GM12878 (cell line): Measurements from ENCODE around the gene EXOC4. TPM values are rescaled to one million over a fixed set of nuclear protein-coding genes. Genes with fewer than 3 reads are reported as not detected.

Experiments used
- ATAC-seq: fragments of 200-7000 bp; cut with Tn5 transposase; 3 replicates; pipeline ENCODE4 v1.9.1; 2020; ENCODE audit warnings: mild to moderate bottlenecking, moderate library complexity
- BruUV-seq: library from RNA; stranded (reverse); fragments of 400-500 nt; replicated peaks from 2 replicates; lab custom pipeline; 2021; lab: Mats Ljungman, UMichigan
- CTCF ChIA-PET: fragments of 300-600 bp; sonication (Branson Sonifier 250); formaldehyde crosslinking; extraction: SDS; loops from one replicate; lab custom pipeline; 2021; ENCODE audit warnings: inconsistent platforms; lab: Yijun Ruan, JAX
- POLR2A ChIA-PET: fragments of 350-600 bp; formaldehyde crosslinking; extraction: SDS; loops from one replicate; lab custom pipeline; 2021; ENCODE audit warnings: inconsistent platforms; lab: Charles Lee
- RAD21 ChIA-PET: fragments of 300-600 bp; sonication (Branson Sonifier 250); formaldehyde crosslinking; loops from one replicate; lab custom pipeline; 2023; ENCODE audit warnings: antibody characterized with exemption; ENCODE audit not compliant: unreplicated experiment; lab: Charles Lee
- SMC1A ChIA-PET: fragments of 300-600 bp; sonication (Branson Sonifier 250); formaldehyde crosslinking; loops from one replicate; lab custom pipeline; 2023; ENCODE audit not compliant: unreplicated experiment, uncharacterized antibody; lab: Charles Lee
- DNase-seq: peaks from one replicate; pipeline ENCODE4 v3.0.0-alpha.2; 2011; ENCODE audit warnings: low read depth, low spot score
- FAIRE-seq: peaks from 3 replicates; lab custom pipeline; 2011; peaks lifted over from hg19 to GRCh38; lab: Jason Lieb, UNC
- H2AFZ ChIP-seq: 2 replicates; pipeline ENCODE4 v1.6.0; 2011; ENCODE audit warnings: low read depth, low read length, control low read depth; ENCODE audit not compliant: control insufficient read depth
- H3K27ac ChIP-seq: 2 replicates; pipeline ENCODE4 v1.5.1; 2011; ENCODE audit warnings: control low read depth; ENCODE audit not compliant: control insufficient read depth, insufficient read depth
- H3K27me3 ChIP-seq, 2 experiments: replicated peaks in 1 of 2; 2 replicates each; pipeline versions ENCODE4 v1.6.0 to v1.6.1; 2011; ENCODE audit warnings: low read length in 1 of 2; ENCODE audit not compliant: control insufficient read depth in 2 of 2, insufficient read depth in 2 of 2
- H3K36me3 ChIP-seq, 2 experiments: 2 replicates each; pipeline ENCODE4 v1.5.1; 2011; ENCODE audit warnings: low read length in 1 of 2; ENCODE audit not compliant: control insufficient read depth in 2 of 2, insufficient read depth in 2 of 2
- H3K4me1 ChIP-seq: 2 replicates; pipeline ENCODE4 v1.6.1; 2011; ENCODE audit warnings: mild to moderate bottlenecking, low read length, moderate library complexity, mixed read lengths; ENCODE audit not compliant: control insufficient read depth, insufficient read depth
- H3K4me2 ChIP-seq: 2 replicates; pipeline ENCODE4 v1.6.0; 2011; ENCODE audit warnings: control low read depth; ENCODE audit not compliant: control insufficient read depth, insufficient read depth
- H3K4me3 ChIP-seq: fragments of 200-600 bp; sonication (generic); 2 replicates; pipeline ENCODE4 v1.5.1; 2016
- H3K79me2 ChIP-seq: 2 replicates; pipeline ENCODE4 v1.6.0; 2011; ENCODE audit warnings: low read length; ENCODE audit not compliant: control insufficient read depth, insufficient read depth
- H3K9ac ChIP-seq: 2 replicates; pipeline ENCODE4 v1.8.0; 2011; ENCODE audit warnings: low read length, control low read depth, mixed read lengths; ENCODE audit not compliant: control insufficient read depth, insufficient read depth
- H3K9me3 ChIP-seq: replicated peaks from 3 replicates; pipeline ENCODE4 v1.5.1; 2011; ENCODE audit warnings: mild to moderate bottlenecking, low read length; ENCODE audit not compliant: control insufficient read depth, insufficient read depth
- H4K20me1 ChIP-seq: 2 replicates; pipeline ENCODE4 v1.6.0; 2011; ENCODE audit not compliant: control insufficient read depth, insufficient read depth
- ATF7 ChIP-seq: fragments of 450-650 bp; IDR thresholded peaks from 2 replicates; pipeline ENCODE4 v1.6.1; 2016; ENCODE audit warnings: low read depth, mild to moderate bottlenecking
- BHLHE40 ChIP-seq, 2 experiments: fragments of 450-650 bp in 1 of 2; IDR thresholded peaks; 2 replicates each; pipeline ENCODE4 v1.6.1; 2011 to 2017; ENCODE audit warnings: low read depth in 2 of 2, borderline replicate concordance in 1 of 2, improper control_type of control experiment in 1 of 2, low read length in 1 of 2, mild to moderate bottlenecking in 1 of 2
- IKZF2 ChIP-seq, 2 experiments: fragments of 450-650 bp; IDR thresholded peaks; 2 replicates each; pipeline ENCODE4 v1.6.1; 2017; ENCODE audit warnings: mild to moderate bottlenecking in 2 of 2, moderate library complexity in 2 of 2
- MEF2B ChIP-seq: fragments of 450-650 bp; IDR thresholded peaks from 2 replicates; pipeline ENCODE4 v1.6.1; 2018; ENCODE audit warnings: mild to moderate bottlenecking, moderate library complexity; ENCODE audit not compliant: partially characterized antibody, poor library complexity, severe bottlenecking
- MTA2 ChIP-seq: fragments of 450-650 bp; IDR thresholded peaks from 2 replicates; pipeline ENCODE4 v1.6.1; 2016; ENCODE audit warnings: low read depth, mild to moderate bottlenecking, moderate library complexity
- NBN ChIP-seq: fragments of 450-650 bp; IDR thresholded peaks from 2 replicates; pipeline ENCODE4 v1.6.1; 2016
- RAD21 ChIP-seq: IDR thresholded peaks from 2 replicates; pipeline ENCODE4 v1.6.1; 2011; ENCODE audit warnings: mild to moderate bottlenecking, low read depth, low read length, moderate library complexity; ENCODE audit not compliant: insufficient read depth
- SPI1 ChIP-seq: IDR thresholded peaks from 2 replicates; pipeline ENCODE4 v1.6.1; 2011; ENCODE audit warnings: low read depth, mild to moderate bottlenecking, low read length, moderate library complexity, borderline replicate concordance; ENCODE audit not compliant: insufficient read depth
- ZNF217 ChIP-seq: fragments of 450-650 bp; IDR thresholded peaks from 2 replicates; pipeline ENCODE4 v1.6.1; 2017; ENCODE audit warnings: antibody characterized with exemption, mild to moderate bottlenecking
- ZNF24 ChIP-seq: fragments of 450-650 bp; IDR thresholded peaks from 2 replicates; pipeline ENCODE4 v1.6.1; 2017; ENCODE audit warnings: antibody characterized with exemption, mild to moderate bottlenecking
- WGBS: methylation state at CpG from one replicate; pipeline ENCODE4 v1.1.6; 2016; ENCODE audit warnings: low lambda C conversion rate; ENCODE audit not compliant: insufficient replicate concordance, insufficient coverage; ENCODE audit errors: missing lambda C conversion rate; 5-methylcytosine and 5-hydroxymethylcytosine counted together
- in situ Hi-C: fragments of 300-500 bp; cut with MboI; formaldehyde crosslinking; loops from 9 replicates; pipeline ENCODE4 v1.14.3; 2018; ENCODE audit warnings: mixed read lengths
- intact Hi-C: fragments of 100-400 bp; cut with micrococcal nuclease; formaldehyde crosslinking; loops from one replicate; pipeline ENCODE4 v1.14.2; 2022; ENCODE audit not compliant: unreplicated experiment
- polyA plus RNA-seq, 11 experiments: library from polyadenylated mRNA; depleted of rRNA in 4 of 11; unstranded in 6 of 11; stranded (reverse) in 5 of 11; fragments of >200 nt; fragmentation: Nextera tagmentation in 4 of 11; fragmentation: Illumina TruSeq in 1 of 11; extraction: Ambion mirVana in 4 of 11; extraction: Trizol in 1 of 11; gene quantifications; 1 replicate in 1 of 11; 2 replicates in 10 of 11; pipeline versions ENCODE4 v1.2.1 to v1.2.3, GENCODE V29; 2011 to 2016; ENCODE audit warnings: inconsistent platforms in 2 of 11, missing spikeins in 2 of 11, low read depth in 1 of 11
- total RNA-seq, 4 experiments: library from RNA; depleted of rRNA in 3 of 4; stranded (reverse); fragments of >200 nt in 3 of 4; fragmentation: Illumina TruSeq in 1 of 4; extraction: Trizol in 1 of 4; gene quantifications; 2 replicates each; pipeline versions ENCODE4 v1.2.1 to v1.2.3, GENCODE V29; 2013 to 2021
- TF ChIP-seq, protein P1 (sequence below), 3 experiments: IDR thresholded peaks in 2 of 3; conservative IDR thresholded peaks in 1 of 3; 2 replicates each; pipeline ENCODE4 v1.5.1; 2011; ENCODE audit warnings: low read depth in 3 of 3, low read length in 3 of 3, mild to moderate bottlenecking in 3 of 3, control low read depth in 2 of 3, moderate library complexity in 2 of 3, inconsistent platforms in 1 of 3, mixed read lengths in 1 of 3; ENCODE audit not compliant: control insufficient read depth in 2 of 3, insufficient read depth in 1 of 3; ENCODE audit errors: extremely low read depth in 1 of 3
- TF ChIP-seq, protein P2 (sequence below): fragments of 450-650 bp; IDR thresholded peaks from 2 replicates; pipeline ENCODE4 v1.6.1; 2017; ENCODE audit warnings: mild to moderate bottlenecking, low read depth, inconsistent platforms; ENCODE audit not compliant: poor library complexity, severe bottlenecking
- TF ChIP-seq, protein P3 (sequence below): fragments of 450-650 bp; IDR thresholded peaks from 2 replicates; pipeline ENCODE4 v1.6.1; 2018; ENCODE audit warnings: borderline replicate concordance, mild to moderate bottlenecking; ENCODE audit not compliant: partially characterized antibody

The EXOC4 gene
- total and polyA plus RNA-seq, 10 of the 15 experiments (the other 5 are each of a cell fraction or from before 2014, with no cell fraction given) = 13.2 to 44.5 (median 29.6) TPM

- ChIA-PET RAD21 (no interaction called here), SMC1A (interaction anchor here (0.8 to 2.0 kb wide), 3 partner anchors 9 to 295 kb away, joined by 3 to 5 read pairs (median 5); partner anchors contain the start of gene SLC35B4), POLR2A (no interaction called here), CTCF (interaction anchor here (0.9 to 3.1 kb wide), 4 partner anchors 9 to 120 kb away, joined by 3 to 10 read pairs (median 6); no protein-coding TSS in a partner anchor)
- H4K20me1 ChIP-seq = no peaks in the 10 kb centered on the region
- H3K9me3 ChIP-seq = no peaks in the 10 kb centered on the region
- intact Hi-C loops = no loop called here
- peak; percentile 16; the same call in 1 of the 2 replicates for TF ChIP-seq RAD21
- peak; percentile 39 for TF ChIP-seq MEF2B
- TF ChIP-seq NBN = no peak
- peak; percentile 95 for TF ChIP-seq MTA2
- TF ChIP-seq, protein P1, sequence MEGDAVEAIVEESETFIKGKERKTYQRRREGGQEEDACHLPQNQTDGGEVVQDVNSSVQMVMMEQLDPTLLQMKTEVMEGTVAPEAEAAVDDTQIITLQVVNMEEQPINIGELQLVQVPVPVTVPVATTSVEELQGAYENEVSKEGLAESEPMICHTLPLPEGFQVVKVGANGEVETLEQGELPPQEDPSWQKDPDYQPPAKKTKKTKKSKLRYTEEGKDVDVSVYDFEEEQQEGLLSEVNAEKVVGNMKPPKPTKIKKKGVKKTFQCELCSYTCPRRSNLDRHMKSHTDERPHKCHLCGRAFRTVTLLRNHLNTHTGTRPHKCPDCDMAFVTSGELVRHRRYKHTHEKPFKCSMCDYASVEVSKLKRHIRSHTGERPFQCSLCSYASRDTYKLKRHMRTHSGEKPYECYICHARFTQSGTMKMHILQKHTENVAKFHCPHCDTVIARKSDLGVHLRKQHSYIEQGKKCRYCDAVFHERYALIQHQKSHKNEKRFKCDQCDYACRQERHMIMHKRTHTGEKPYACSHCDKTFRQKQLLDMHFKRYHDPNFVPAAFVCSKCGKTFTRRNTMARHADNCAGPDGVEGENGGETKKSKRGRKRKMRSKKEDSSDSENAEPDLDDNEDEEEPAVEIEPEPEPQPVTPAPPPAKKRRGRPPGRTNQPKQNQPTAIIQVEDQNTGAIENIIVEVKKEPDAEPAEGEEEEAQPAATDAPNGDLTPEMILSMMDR (IDR thresholded peaks at IDR 0.05 in 2 of 3, conservative IDR thresholded peaks at IDR 0.05 in 1 of 3; ENCODE audit: control insufficient read depth in 2 of 3, extremely low read depth in 1 of 3, insufficient read depth in 1 of 3, low read depth in 3 of 3, low read length in 3 of 3) = no peak
- TF ChIP-seq ATF7 = no peak
- no peak for TF ChIP-seq BHLHE40 (IDR thresholded peaks at IDR 0.05; ENCODE audit: borderline replicate concordance in 1 of 2, low read depth in 2 of 2, low read length in 1 of 2)
- TF ChIP-seq, protein P2, sequence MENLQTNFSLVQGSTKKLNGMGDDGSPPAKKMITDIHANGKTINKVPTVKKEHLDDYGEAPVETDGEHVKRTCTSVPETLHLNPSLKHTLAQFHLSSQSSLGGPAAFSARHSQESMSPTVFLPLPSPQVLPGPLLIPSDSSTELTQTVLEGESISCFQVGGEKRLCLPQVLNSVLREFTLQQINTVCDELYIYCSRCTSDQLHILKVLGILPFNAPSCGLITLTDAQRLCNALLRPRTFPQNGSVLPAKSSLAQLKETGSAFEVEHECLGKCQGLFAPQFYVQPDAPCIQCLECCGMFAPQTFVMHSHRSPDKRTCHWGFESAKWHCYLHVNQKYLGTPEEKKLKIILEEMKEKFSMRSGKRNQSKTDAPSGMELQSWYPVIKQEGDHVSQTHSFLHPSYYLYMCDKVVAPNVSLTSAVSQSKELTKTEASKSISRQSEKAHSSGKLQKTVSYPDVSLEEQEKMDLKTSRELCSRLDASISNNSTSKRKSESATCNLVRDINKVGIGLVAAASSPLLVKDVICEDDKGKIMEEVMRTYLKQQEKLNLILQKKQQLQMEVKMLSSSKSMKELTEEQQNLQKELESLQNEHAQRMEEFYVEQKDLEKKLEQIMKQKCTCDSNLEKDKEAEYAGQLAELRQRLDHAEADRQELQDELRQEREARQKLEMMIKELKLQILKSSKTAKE = peak; percentile 35
- peak; percentile 61; the same call in 1 of the 2 replicates for TF ChIP-seq ZNF217
- TF ChIP-seq SPI1 = peak; percentile 65; the same call in 1 of the 2 replicates
- TF ChIP-seq, protein P3, sequence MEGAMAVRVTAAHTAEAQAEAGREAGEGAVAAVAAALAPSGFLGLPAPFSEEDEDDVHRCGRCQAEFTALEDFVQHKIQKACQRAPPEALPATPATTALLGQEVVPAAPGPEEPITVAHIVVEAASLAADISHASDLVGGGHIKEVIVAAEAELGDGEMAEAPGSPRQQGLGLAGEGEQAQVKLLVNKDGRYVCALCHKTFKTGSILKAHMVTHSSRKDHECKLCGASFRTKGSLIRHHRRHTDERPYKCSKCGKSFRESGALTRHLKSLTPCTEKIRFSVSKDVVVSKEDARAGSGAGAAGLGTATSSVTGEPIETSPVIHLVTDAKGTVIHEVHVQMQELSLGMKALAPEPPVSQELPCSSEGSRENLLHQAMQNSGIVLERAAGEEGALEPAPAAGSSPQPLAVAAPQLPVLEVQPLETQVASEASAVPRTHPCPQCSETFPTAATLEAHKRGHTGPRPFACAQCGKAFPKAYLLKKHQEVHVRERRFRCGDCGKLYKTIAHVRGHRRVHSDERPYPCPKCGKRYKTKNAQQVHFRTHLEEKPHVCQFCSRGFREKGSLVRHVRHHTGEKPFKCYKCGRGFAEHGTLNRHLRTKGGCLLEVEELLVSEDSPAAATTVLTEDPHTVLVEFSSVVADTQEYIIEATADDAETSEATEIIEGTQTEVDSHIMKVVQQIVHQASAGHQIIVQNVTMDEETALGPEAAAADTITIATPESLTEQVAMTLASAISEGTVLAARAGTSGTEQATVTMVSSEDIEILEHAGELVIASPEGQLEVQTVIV = no peak
- peak; percentile 48; the same call in 1 of the 2 replicates for TF ChIP-seq ZNF24
- peak; percentile 32; a peak in 1 of 4 replicates for TF ChIP-seq IKZF2 (IDR thresholded peaks at IDR 0.05)
- H3K79me2 ChIP-seq = no peaks in the 10 kb centered on the region
- in situ Hi-C loops = no loop called here
- no peak overlapping the region for H3K4me3 ChIP-seq
- H3K27ac ChIP-seq = no peak overlapping the region
- no peaks in the 10 kb centered on the region for H3K27me3 ChIP-seq
- no peak overlapping the region for H3K4me2 ChIP-seq
- H3K4me1 ChIP-seq = no peaks in the 10 kb centered on the region
- DNase-seq (no peak), ATAC-seq (peak; percentile 71), FAIRE-seq (no peak)
- H3K9ac ChIP-seq = no peak overlapping the region
- no TSS peak for BruUV-seq
- no peak overlapping the region for H2AFZ ChIP-seq
- H3K36me3 ChIP-seq = no peaks in the 10 kb centered on the region
- 100% methylated on average over 1 of the region's 1 CpG for WGBS
These were observed 769.0 kb downstream of the EXOC4 start for GRCh38 chr7:134021836-134022235.
